HEK293 (cell line): ENCODE data around the gene GRAP2.

ENCODE experiments used
- CTCF ChIA-PET: fragments of 350-600 bp; formaldehyde crosslinking; extraction: SDS; loops from one replicate; lab custom pipeline; 2021; ENCODE audit warnings: antibody characterized with exemption; lab: Yijun Ruan, JAX
- POLR2A ChIA-PET: fragments of 300-600 bp; formaldehyde crosslinking; extraction: SDS; loops from one replicate; lab custom pipeline; 2020; ENCODE audit warnings: antibody characterized with exemption, inconsistent platforms; lab: Yijun Ruan, JAX
- H3K27ac ChIP-seq: fragments of 200-500 bp; sonication (Bioruptor generic); 2 replicates; pipeline ENCODE4 v1.5.1; 2014; ENCODE audit warnings: low read depth, low read length, control low read depth, inconsistent platforms; ENCODE audit errors: extremely low read depth
- H3K36me3 ChIP-seq, 2 experiments: fragments of 200-500 bp in 1 of 2; sonication (Bioruptor generic) in 1 of 2; 1 replicate in 1 of 2; 2 replicates in 1 of 2; pipeline ENCODE4 v1.5.1; 2014 to 2017; ENCODE audit warnings: inconsistent platforms in 2 of 2, low read length in 2 of 2; ENCODE audit not compliant: control insufficient read depth in 2 of 2, insufficient read depth in 1 of 2
- H3K4me1 ChIP-seq: fragments of 200-500 bp; sonication (Bioruptor generic); 2 replicates; pipeline ENCODE4 v1.5.1; 2014; ENCODE audit warnings: mild to moderate bottlenecking, low read length, inconsistent platforms; ENCODE audit not compliant: control insufficient read depth, insufficient read depth
- H3K4me3 ChIP-seq: 2 replicates; pipeline ENCODE4 v1.5.1; 2011; ENCODE audit warnings: low read depth, mild to moderate bottlenecking, control low read depth, low read length, moderate library complexity
- H3K9me3 ChIP-seq: fragments of 200-500 bp; sonication (Bioruptor generic); 2 replicates; pipeline ENCODE4 v1.5.1; 2014; ENCODE audit warnings: low read depth, low read length, inconsistent platforms; ENCODE audit not compliant: control insufficient read depth, insufficient read depth
- AEBP2 ChIP-seq: fragments of 450-650 bp; formaldehyde crosslinking; IDR thresholded peaks from 2 replicates; pipeline ENCODE4 v1.5.1; 2016; ENCODE audit warnings: missing biosample characterization, missing genetic modification characterization, borderline replicate concordance
- HIC1 ChIP-seq: fragments of 450-650 bp; formaldehyde crosslinking; IDR thresholded peaks from 2 replicates; pipeline ENCODE4 v1.5.1; 2016; ENCODE audit warnings: missing biosample characterization, missing genetic modification characterization
- KLF1 ChIP-seq: fragments of 450-650 bp; formaldehyde crosslinking; IDR thresholded peaks from 2 replicates; pipeline ENCODE4 v1.5.1; 2016; ENCODE audit warnings: missing biosample characterization, missing genetic modification characterization
- SCRT2 ChIP-seq: fragments of 450-650 bp; formaldehyde crosslinking; IDR thresholded peaks from 2 replicates; pipeline ENCODE4 v1.5.1; 2016; ENCODE audit warnings: missing biosample characterization, missing genetic modification characterization
- ZBTB10 ChIP-seq: fragments of 450-650 bp; formaldehyde crosslinking; IDR thresholded peaks from 2 replicates; pipeline ENCODE4 v1.5.1; 2016; ENCODE audit warnings: missing biosample characterization, missing genetic modification characterization
- ZBTB17 ChIP-seq: fragments of 450-650 bp; formaldehyde crosslinking; IDR thresholded peaks from 2 replicates; pipeline ENCODE4 v1.5.1; 2016; ENCODE audit warnings: missing biosample characterization, missing genetic modification characterization
- ZBTB48 ChIP-seq: fragments of 450-650 bp; formaldehyde crosslinking; IDR thresholded peaks from 2 replicates; pipeline ENCODE4 v1.5.1; 2016; ENCODE audit warnings: missing biosample characterization, missing genetic modification characterization
- ZFP69B ChIP-seq: fragments of 450-650 bp; formaldehyde crosslinking; IDR thresholded peaks from 2 replicates; pipeline ENCODE4 v1.5.1; 2016; ENCODE audit warnings: missing biosample characterization, missing genetic modification characterization
- ZNF155 ChIP-seq: fragments of 450-650 bp; formaldehyde crosslinking; IDR thresholded peaks from 2 replicates; pipeline ENCODE4 v1.5.1; 2016; ENCODE audit warnings: missing biosample characterization, missing genetic modification characterization
- ZNF157 ChIP-seq: fragments of 450-650 bp; formaldehyde crosslinking; IDR thresholded peaks from 2 replicates; pipeline ENCODE4 v1.5.1; 2016; ENCODE audit warnings: missing biosample characterization, missing genetic modification characterization
- ZNF23 ChIP-seq: fragments of 450-650 bp; formaldehyde crosslinking; IDR thresholded peaks from 2 replicates; pipeline ENCODE4 v1.5.1; 2016; ENCODE audit warnings: missing biosample characterization, missing genetic modification characterization, borderline replicate concordance
- ZNF274 ChIP-seq, 2 experiments: fragments of 200-500 bp in 1 of 2; fragments of 450-650 bp in 1 of 2; sonication (Bioruptor generic) in 1 of 2; formaldehyde crosslinking in 1 of 2; IDR thresholded peaks; 2 replicates each; pipeline versions ENCODE4 v1.5.1 to v1.6.1; 2014 to 2016; ENCODE audit warnings: borderline replicate concordance in 1 of 2, inconsistent platforms in 1 of 2, low read length in 1 of 2, missing biosample characterization in 1 of 2, missing genetic modification characterization in 1 of 2
- ZNF292 ChIP-seq: fragments of 450-650 bp; formaldehyde crosslinking; IDR thresholded peaks from 2 replicates; pipeline ENCODE4 v1.5.1; 2016; ENCODE audit warnings: low read depth, missing biosample characterization, missing genetic modification characterization, borderline replicate concordance
- ZNF341 ChIP-seq: fragments of 450-650 bp; formaldehyde crosslinking; IDR thresholded peaks from 2 replicates; pipeline ENCODE4; 2016; ENCODE audit warnings: low read depth, missing biosample characterization, missing genetic modification characterization
- ZNF350 ChIP-seq: fragments of 450-650 bp; formaldehyde crosslinking; IDR thresholded peaks from 2 replicates; pipeline ENCODE4 v1.5.0; 2017; ENCODE audit warnings: missing biosample characterization, mild to moderate bottlenecking, missing genetic modification characterization
- ZNF398 ChIP-seq: fragments of 450-650 bp; formaldehyde crosslinking; IDR thresholded peaks from 2 replicates; pipeline ENCODE4 v1.5.1; 2017; ENCODE audit warnings: missing biosample characterization, missing genetic modification characterization
- ZNF514 ChIP-seq: fragments of 450-650 bp; formaldehyde crosslinking; IDR thresholded peaks from 2 replicates; pipeline ENCODE4 v1.5.1; 2016; ENCODE audit warnings: missing biosample characterization, missing genetic modification characterization
- ZNF529 ChIP-seq: fragments of 450-650 bp; formaldehyde crosslinking; IDR thresholded peaks from 2 replicates; pipeline ENCODE4 v1.5.1; 2017; ENCODE audit warnings: missing genetic modification characterization, missing biosample characterization; ENCODE audit not compliant: insufficient replicate concordance
- ZNF585B ChIP-seq: fragments of 450-650 bp; formaldehyde crosslinking; IDR thresholded peaks from 2 replicates; pipeline ENCODE4 v1.5.1; 2016; ENCODE audit warnings: missing biosample characterization, missing genetic modification characterization
- ZNF600 ChIP-seq: fragments of 450-650 bp; formaldehyde crosslinking; IDR thresholded peaks from 2 replicates; pipeline ENCODE4 v1.5.1; 2016; ENCODE audit warnings: missing biosample characterization, missing genetic modification characterization
- ZNF623 ChIP-seq: fragments of 450-650 bp; formaldehyde crosslinking; IDR thresholded peaks from 2 replicates; pipeline ENCODE4 v1.5.1; 2016; ENCODE audit warnings: missing biosample characterization, missing genetic modification characterization
- ZNF776 ChIP-seq: fragments of 450-650 bp; formaldehyde crosslinking; IDR thresholded peaks from 2 replicates; pipeline ENCODE4 v1.5.0; 2017; ENCODE audit warnings: missing biosample characterization, missing genetic modification characterization, borderline replicate concordance
- ZSCAN16 ChIP-seq: fragments of 450-650 bp; formaldehyde crosslinking; IDR thresholded peaks from 2 replicates; pipeline ENCODE4 v1.5.1; 2016; ENCODE audit warnings: missing biosample characterization, missing genetic modification characterization
- ZSCAN5A ChIP-seq: fragments of 450-650 bp; formaldehyde crosslinking; IDR thresholded peaks from 2 replicates; pipeline ENCODE4 v1.5.1; 2016; ENCODE audit warnings: missing biosample characterization, missing genetic modification characterization

GRAP2 gene

GRCh38 chr22:39984006-39984405, 83.1 kb downstream of the GRAP2 start:
- CTCF ChIA-PET, result interaction anchor here (0.9 to 1.1 kb wide), 3 partner anchors 18 to 52 kb away, joined by 3 read pairs; no protein-coding TSS in a partner anchor

GRCh38 chr22:39984746-39985145, 83.9 kb downstream of the GRAP2 start:
- Histone ChIP-seq H3K36me3 (no peaks in the 10 kb centered on the region), H3K4me1 (no peaks in the 10 kb centered on the region), H3K27ac (no peak overlapping the region), H3K9me3 (no peaks in the 10 kb centered on the region), H3K4me3 (no peak overlapping the region)
- no peak for TF ChIP-seq ZNF776 (tag by site-specific recombination)
- TF ChIP-seq HIC1 (tag by site-specific recombination), result no peak
- no peak for TF ChIP-seq AEBP2 (tag by site-specific recombination)
- no peak for TF ChIP-seq ZBTB17 (tag by site-specific recombination)
- no peak for TF ChIP-seq ZNF585B
- no peak for TF ChIP-seq ZNF292 (tag by site-specific recombination)
- peak; percentile 38; the same call in 1 of the 2 replicates for TF ChIP-seq ZNF341 (tag by site-specific recombination)
- TF ChIP-seq ZSCAN16 (tag by site-specific recombination), result no peak
- TF ChIP-seq SCRT2 (tag by site-specific recombination), result peak; percentile 58; the same call in 1 of the 2 replicates
- peak; percentile 66 for TF ChIP-seq KLF1 (tag by site-specific recombination)
- no peak for TF ChIP-seq ZNF274 (IDR thresholded peaks at IDR 0.05; ENCODE audit: low read length)
- no peak for TF ChIP-seq ZNF274 (tag by site-specific recombination; IDR thresholded peaks at IDR 0.05; ENCODE audit: borderline replicate concordance)
- TF ChIP-seq ZNF23, result no peak
- TF ChIP-seq ZSCAN5A (tag by site-specific recombination), result no peak
- no peak for TF ChIP-seq ZBTB48 (tag by site-specific recombination)
- POLR2A ChIA-PET, result interaction anchor here (0.7 kb wide), 1 partner anchor 249 kb away, joined by 3 read pairs; no protein-coding TSS in a partner anchor
- CTCF ChIA-PET, result no interaction called here

More at GRCh38 chr22:39984006-39984405, 83.1 kb downstream of the GRAP2 start:
- H3K36me3 ChIP-seq, result no peaks in the 10 kb centered on the region
- H3K9me3 ChIP-seq, result no peaks in the 10 kb centered on the region
- no peak overlapping the region for H3K27ac ChIP-seq
- H3K4me3 ChIP-seq, result no peak overlapping the region
- POLR2A ChIA-PET, result interaction anchor here (0.7 kb wide), 1 partner anchor 249 kb away, joined by 3 read pairs; no protein-coding TSS in a partner anchor
- TF ChIP-seq ZNF600, result no peak
- no peak for TF ChIP-seq ZNF350 (tag by site-specific recombination)
- no peak for TF ChIP-seq ZNF623 (tag by site-specific recombination)
- no peak for TF ChIP-seq ZNF155 (tag by site-specific recombination)
- no peak for TF ChIP-seq ZFP69B (tag by site-specific recombination)
- no peak for TF ChIP-seq ZNF157 (tag by site-specific recombination)
- no peak for TF ChIP-seq ZBTB10 (tag by site-specific recombination)
- no peak for TF ChIP-seq ZNF398 (tag by site-specific recombination)
- no peak for TF ChIP-seq ZNF514
- TF ChIP-seq ZNF529 (tag by site-specific recombination), result no peak
- no peaks in the 10 kb centered on the region for H3K4me1 ChIP-seq
